GM10266 (cell line): ENCODE measurements around the gene TBC1D16.

Source experiments
- DNase-seq: peaks from one replicate; pipeline ENCODE4 v3.0.0; 2012; ENCODE audit errors: extremely low spot score
- CTCF ChIP-seq: IDR thresholded peaks from 2 replicates; pipeline ENCODE4 v1.5.1; 2012; ENCODE audit warnings: mild to moderate bottlenecking, low read depth; ENCODE audit not compliant: control insufficient read depth, insufficient read depth; ENCODE audit errors: missing control alignments

Gene TBC1D16

GRCh38 chr17:80035687-80035936 is at the start of gene TBC1D16:
TSS of gene TBC1D16 (minus strand) at chr17:80035872. CDS start at chr17:80013547, 22,325 bp downstream.
- peak; percentile 95 for DNase-seq
- no peak for TF ChIP-seq CTCF

- DNase-seq, result no peak
- TF ChIP-seq CTCF, result no peak
Measured at GRCh38 chr17:80084773-80085172, 49.1 kb upstream of the TBC1D16 start.

DNA sequence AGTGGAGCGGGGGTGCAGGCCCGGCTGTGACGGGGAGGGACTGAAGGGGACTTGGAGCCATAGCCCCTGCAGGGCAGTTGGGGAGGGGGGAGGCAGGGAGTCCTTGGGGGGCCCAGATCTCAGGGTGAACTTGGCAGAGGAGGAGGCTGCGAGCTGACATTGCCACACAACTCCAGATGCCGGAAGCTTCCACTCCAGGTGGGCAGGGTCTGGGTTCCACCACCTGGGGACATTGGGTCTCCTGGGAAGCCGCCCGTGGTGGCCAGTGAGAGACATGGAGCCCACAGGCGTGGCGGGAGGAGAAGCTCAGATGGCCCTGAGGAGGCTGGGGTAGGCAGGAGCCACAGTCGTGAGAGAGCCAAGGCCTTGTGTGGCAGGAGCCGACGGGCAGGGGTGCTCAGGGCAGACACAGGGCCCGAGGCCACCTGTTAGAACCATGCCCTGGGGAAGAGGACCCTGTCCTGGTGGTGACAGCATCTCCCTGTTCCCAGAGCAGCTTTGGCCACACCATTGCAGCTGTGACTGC is 47.5 kb upstream of the TBC1D16 start:
- TF ChIP-seq CTCF, result no peak
- DNase-seq, result no peak

DNA sequence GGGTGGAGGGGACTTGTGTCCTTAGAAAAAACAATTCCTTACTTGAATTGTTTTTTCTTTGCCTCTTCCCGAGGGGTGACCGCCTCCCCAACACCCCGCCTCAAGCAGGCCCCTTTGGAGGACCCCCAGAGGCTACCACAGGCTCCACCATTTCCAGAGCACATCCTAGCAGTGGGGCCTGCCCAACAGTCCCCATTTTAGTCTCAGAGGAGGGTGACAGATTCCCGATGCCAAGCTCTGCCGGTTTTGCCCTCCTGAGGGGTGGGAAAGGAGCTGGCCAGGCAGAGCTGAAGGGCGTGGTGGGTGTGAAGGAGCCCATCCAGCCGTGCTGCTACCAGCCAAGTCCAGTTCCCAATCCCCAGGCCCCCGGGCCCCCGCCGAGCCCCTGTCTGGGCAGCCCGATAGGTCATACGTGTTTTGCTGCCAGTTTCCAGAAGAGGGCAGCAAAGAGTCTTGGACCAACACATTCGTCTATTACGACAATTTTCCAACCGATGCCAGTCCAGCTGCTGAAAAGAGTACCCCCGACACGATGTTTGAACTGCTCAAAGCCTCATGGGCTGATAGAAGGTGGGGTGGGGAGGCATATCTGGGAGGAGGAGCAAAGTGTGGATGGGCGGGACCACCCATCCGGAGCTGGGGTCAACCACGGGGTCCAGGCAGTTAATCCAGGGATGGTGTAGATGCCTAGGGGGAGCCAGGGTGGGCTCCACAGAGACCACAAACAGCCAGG is 46.9 kb upstream of the TBC1D16 start:
- peak; percentile 79 for DNase-seq
- peak; percentile 80 for TF ChIP-seq CTCF

GRCh38 chr17:80081596-80081995 is 45.9 kb upstream of the TBC1D16 start:
- TF ChIP-seq CTCF, result no peak
- no peak for DNase-seq

- DNase-seq, result no peak
- no peak for TF ChIP-seq CTCF
Measured at GRCh38 chr17:80080081-80080480, 44.4 kb upstream of the TBC1D16 start.

DNA sequence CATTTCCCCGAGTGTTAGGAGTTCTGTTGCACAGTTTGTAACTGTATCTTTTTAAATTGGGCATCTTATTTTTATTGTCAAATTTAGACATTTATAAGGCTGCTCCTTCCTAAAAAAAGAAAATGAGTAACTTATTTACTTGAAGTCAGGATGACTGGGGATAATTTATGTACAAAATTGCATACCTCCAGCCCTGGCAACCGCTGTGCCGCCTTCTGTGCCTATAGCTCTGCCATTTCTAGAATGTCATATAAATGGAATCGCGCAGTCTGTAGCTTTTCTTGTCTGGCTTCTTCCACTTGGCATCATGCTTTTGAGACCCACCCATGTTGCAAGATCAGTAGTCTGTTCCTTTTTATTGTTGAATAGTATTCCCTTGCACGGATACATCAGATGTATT is 36.7 kb upstream of the TBC1D16 start:
- no peak for DNase-seq
- no peak for TF ChIP-seq CTCF
